ENCODE results near the gene SH3RF2. TPM values are rescaled to one million over a fixed set of nuclear protein-coding genes. Genes with fewer than 3 reads are reported as not detected.
A peak's percentile ranks its signal among the peaks of the same experiment; 100 is the strongest.

The SH3RF2 gene
- total and polyA plus RNA-seq, 2 of the 13 experiments (the other 11 are each of a cell fraction or from before 2014, with no cell fraction given), result 2.6 to 3.7 TPM

GRCh38 chr5:145887976-145888574, 48.3 kb upstream of the SH3RF2 start (continued):
- TF ChIP-seq THRA (CRISPR knock-in tag; IDR thresholded peaks at IDR 0.05; ENCODE audit: borderline replicate concordance) (0 out of 2 replicates have a peak, but pooled peaks have one; percentile 33), ZNF234 (CRISPR knock-in tag; conservative IDR thresholded peaks at IDR 0.05) (no peak)

- WGBS (ENCODE audit: low lambda C conversion rate), result 49% methylated on average over 2 of the region's 2 CpGs
- in situ Hi-C loops (cut with HindIII; ENCODE audit: extremely low pct_ligation_motif_present, low pct_unique_long_range_greater_than_20kb) (no loop called here), intact Hi-C loops (cut with micrococcal nuclease; ENCODE audit: unreplicated experiment) (loop anchor here (2.0 to 5.0 kb wide), 2 partner anchors 55 to 207 kb away; partner anchors contain the start of gene PRELID2)
- no peak for FAIRE-seq
- Histone ChIP-seq H3K4me2 (ENCODE audit: low read depth, low read length) (no peak overlapping the region), H3K9me3 (ENCODE audit: low read length) (no peaks in the 10 kb centered on the region; the same call in 1 of the 2 replicates), H3K4me1 (ENCODE audit: insufficient read depth, low read length) (no peaks in the 10 kb centered on the region), H3K27ac (ENCODE audit: extremely low read length, insufficient read depth, low read length) (no peak overlapping the region), H2AFZ (ENCODE audit: low read length) (no peak overlapping the region), H3K4me3 (replicated peaks in 1 of 3; ENCODE audit: insufficient read depth in 1 of 3, low read depth in 2 of 3, low read length in 3 of 3) (no peak overlapping the region), H4K20me1 (ENCODE audit: insufficient read depth, low read length) (no peaks in the 10 kb centered on the region), H3K79me2 (ENCODE audit: insufficient read depth, low read length) (no peaks in the 10 kb centered on the region), H3K9ac (ENCODE audit: insufficient read depth, low read depth, low read length) (no peak overlapping the region), H3K27me3 (ENCODE audit: control insufficient read depth in 1 of 2, insufficient read depth in 2 of 2, low read length in 2 of 2) (peaks cover 0 to 1% of the 10 kb centered on the region in 2 experiments; a peak in 1 of 5 replicates), H3K36me3 (replicated peaks in 1 of 2; ENCODE audit: control insufficient read depth in 1 of 2, insufficient read depth in 2 of 2, low read length in 2 of 2) (no peaks in the 10 kb centered on the region)
- POLR2A ChIA-PET, result no interaction called here
- no TSS peak for BruUV-seq (replicated peaks)
- no peak for ATAC-seq
- CTCF ChIA-PET (ENCODE audit: low intra/inter-chr PET ratio, low total read pairs), result no interaction called here
- DNase-seq (ENCODE audit: low spot score), result no peak
- no peak for TF ChIP-seq PCBP1 (IDR thresholded peaks at IDR 0.05; ENCODE audit: borderline replicate concordance, low read depth, low read length)
- TF ChIP-seq RXRB (CRISPR knock-in tag; IDR thresholded peaks at IDR 0.05; ENCODE audit: borderline replicate concordance), result no peak
- no peak for TF ChIP-seq HNRNPLL (IDR thresholded peaks at IDR 0.05; ENCODE audit: low read depth, low read length, poor library complexity, severe bottlenecking)
- TF ChIP-seq ZNF281 (CRISPR knock-in tag; IDR thresholded peaks at IDR 0.05; ENCODE audit: borderline replicate concordance), result no peak
- no peak for TF ChIP-seq TCF7 (IDR thresholded peaks at IDR 0.05; ENCODE audit: low read depth)
- TF ChIP-seq GRHL1 (CRISPR knock-in tag; conservative IDR thresholded peaks at IDR 0.05), result no peak
- no peak for TF ChIP-seq ZNF816 (CRISPR knock-in tag; IDR thresholded peaks at IDR 0.05; ENCODE audit: borderline replicate concordance)
- TF ChIP-seq ETS1 (CRISPR knock-in tag; IDR thresholded peaks at IDR 0.05), result no peak
- no peak for TF ChIP-seq POLR2AphosphoS5 (IDR thresholded peaks at IDR 0.05; ENCODE audit: low read depth, low read length)
- no peak for TF ChIP-seq ZNF883 (CRISPR knock-in tag; IDR thresholded peaks at IDR 0.05; ENCODE audit: not compliant biosample characterization)
- TF ChIP-seq TEAD2 (CRISPR knock-in tag; IDR thresholded peaks at IDR 0.05), result no peak
- TF ChIP-seq HNRNPUL1 (IDR thresholded peaks at IDR 0.05; ENCODE audit: low read depth, low read length), result no peak
- no peak for TF ChIP-seq SKI (IDR thresholded peaks at IDR 0.05; ENCODE audit: partially characterized antibody)
- no peak for TF ChIP-seq ZNF841 (CRISPR knock-in tag; IDR thresholded peaks at IDR 0.05; ENCODE audit: borderline replicate concordance)
These were observed 46.8 kb upstream of the SH3RF2 start for GRCh38 chr5:145889611-145890010.
